GM12865 (cell line): ENCODE measurements around the gene AKTIP.

ENCODE experiments used
- DNase-seq: peaks from one replicate; pipeline ENCODE4 v3.0.0; 2010; ENCODE audit warnings: low read depth
- H3K4me3 ChIP-seq: 2 replicates; pipeline ENCODE4 v1.5.1; 2011; ENCODE audit warnings: mild to moderate bottlenecking, low read depth, low read length, control low read depth
- TF ChIP-seq, protein P1 (sequence below): IDR thresholded peaks from 2 replicates; pipeline ENCODE4 v1.5.1; 2011; ENCODE audit warnings: low read length, control low read depth, low read depth, inconsistent platforms; ENCODE audit not compliant: insufficient read depth; ENCODE audit errors: missing control alignments

AKTIP gene

GRCh38 chr16:53449816-53450517 lies 53.0 kb downstream of the AKTIP start:
- peak; percentile 15 for DNase-seq
- TF ChIP-seq, protein P1, sequence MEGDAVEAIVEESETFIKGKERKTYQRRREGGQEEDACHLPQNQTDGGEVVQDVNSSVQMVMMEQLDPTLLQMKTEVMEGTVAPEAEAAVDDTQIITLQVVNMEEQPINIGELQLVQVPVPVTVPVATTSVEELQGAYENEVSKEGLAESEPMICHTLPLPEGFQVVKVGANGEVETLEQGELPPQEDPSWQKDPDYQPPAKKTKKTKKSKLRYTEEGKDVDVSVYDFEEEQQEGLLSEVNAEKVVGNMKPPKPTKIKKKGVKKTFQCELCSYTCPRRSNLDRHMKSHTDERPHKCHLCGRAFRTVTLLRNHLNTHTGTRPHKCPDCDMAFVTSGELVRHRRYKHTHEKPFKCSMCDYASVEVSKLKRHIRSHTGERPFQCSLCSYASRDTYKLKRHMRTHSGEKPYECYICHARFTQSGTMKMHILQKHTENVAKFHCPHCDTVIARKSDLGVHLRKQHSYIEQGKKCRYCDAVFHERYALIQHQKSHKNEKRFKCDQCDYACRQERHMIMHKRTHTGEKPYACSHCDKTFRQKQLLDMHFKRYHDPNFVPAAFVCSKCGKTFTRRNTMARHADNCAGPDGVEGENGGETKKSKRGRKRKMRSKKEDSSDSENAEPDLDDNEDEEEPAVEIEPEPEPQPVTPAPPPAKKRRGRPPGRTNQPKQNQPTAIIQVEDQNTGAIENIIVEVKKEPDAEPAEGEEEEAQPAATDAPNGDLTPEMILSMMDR = no peak
- H3K4me3 ChIP-seq = no peak overlapping the region

GRCh38 chr16:53446090-53446489 lies 56.9 kb downstream of the AKTIP start:
- H3K4me3 ChIP-seq = no peak overlapping the region
- TF ChIP-seq, protein P1 = no peak
- DNase-seq = no peak

- no peak overlapping the region for H3K4me3 ChIP-seq
- DNase-seq = no peak
- TF ChIP-seq, protein P1 = no peak
These were observed 57.5 kb downstream of the AKTIP start for GRCh38 chr16:53445534-53445933.
